ENCODE results near the gene KANK4. TPM values are rescaled to one million over a fixed set of nuclear protein-coding genes. Genes with fewer than 3 reads are reported as not detected.

KANK4 gene
- total and polyA plus RNA-seq, 5 donors, result 0.09 to 0.39 (median 0.20) TPM; not detected in 1

DNA sequence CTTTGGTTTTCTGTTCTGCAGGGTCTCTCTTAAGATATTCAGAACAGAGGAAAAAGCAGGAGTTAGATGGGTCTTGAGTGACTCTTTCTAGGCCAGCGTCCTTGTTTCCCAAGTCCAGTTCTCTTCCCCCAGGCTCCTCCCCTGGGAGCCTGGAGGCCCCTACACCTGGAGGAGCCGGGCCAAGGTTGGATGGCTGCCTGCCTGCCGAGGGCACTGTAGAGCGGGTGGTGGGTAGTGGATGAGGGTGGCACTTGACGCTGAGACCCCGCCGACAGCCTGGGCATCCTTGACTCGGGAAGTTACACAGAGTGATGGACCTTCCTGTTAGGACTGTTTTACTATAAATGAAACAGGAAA is 17.4 kb upstream of the KANK4 start:
- DNase-seq (peak in 1 of 3 donors; percentile 64), ATAC-seq (no peak)
- no peak overlapping the region for H3K4me3 ChIP-seq (ENCODE audit: low read length)
- intact Hi-C loops (cut with DNase I), result no loop called here
- H3K9me3 ChIP-seq (ENCODE audit: control insufficient read depth, low read length), result no peaks in the 10 kb centered on the region
- no peak overlapping the region for H3K27ac ChIP-seq (ENCODE audit: low read length)
- WGBS, result 68% methylated on average over 8 of the region's 8 CpGs
- no peaks in the 10 kb centered on the region for H3K27me3 ChIP-seq (ENCODE audit: control insufficient read depth, insufficient read depth)
- H3K4me1 ChIP-seq (ENCODE audit: control insufficient read depth, insufficient read depth, low read length), result peaks cover 13% of the 10 kb centered on the region

DNA sequence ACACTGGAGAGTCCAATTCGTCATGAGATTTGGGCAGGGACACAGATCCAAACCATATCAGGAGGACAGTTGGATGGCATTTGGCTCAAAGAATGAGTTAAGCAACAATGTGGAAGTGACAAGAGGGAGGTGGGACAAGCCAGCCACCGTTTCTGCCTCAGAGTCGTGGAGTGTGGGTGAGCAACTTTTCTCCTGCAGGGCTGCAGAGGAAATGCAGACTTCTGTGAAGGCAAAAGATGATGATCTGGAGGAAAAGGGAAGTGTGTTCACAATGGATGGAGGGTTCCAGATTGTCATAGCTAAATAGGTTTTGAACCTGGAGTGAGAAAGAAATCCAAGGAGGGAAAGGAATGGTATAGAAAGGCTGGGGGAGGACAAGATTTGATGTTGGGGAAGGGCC is 16.4 kb upstream of the KANK4 start:
- Histone ChIP-seq H3K4me3 (ENCODE audit: low read length) (no peak overlapping the region), H3K4me1 (ENCODE audit: control insufficient read depth, insufficient read depth, low read length) (peaks cover 13% of the 10 kb centered on the region), H3K9me3 (ENCODE audit: control insufficient read depth, low read length) (no peaks in the 10 kb centered on the region), H3K27me3 (ENCODE audit: control insufficient read depth, insufficient read depth) (no peaks in the 10 kb centered on the region), H3K27ac (ENCODE audit: low read length) (no peak overlapping the region)
- intact Hi-C loops (cut with DNase I), result no loop called here
- 31% methylated on average over 3 of the region's 3 CpGs for WGBS
- DNase-seq, result no peak
- no peak for ATAC-seq

DNA sequence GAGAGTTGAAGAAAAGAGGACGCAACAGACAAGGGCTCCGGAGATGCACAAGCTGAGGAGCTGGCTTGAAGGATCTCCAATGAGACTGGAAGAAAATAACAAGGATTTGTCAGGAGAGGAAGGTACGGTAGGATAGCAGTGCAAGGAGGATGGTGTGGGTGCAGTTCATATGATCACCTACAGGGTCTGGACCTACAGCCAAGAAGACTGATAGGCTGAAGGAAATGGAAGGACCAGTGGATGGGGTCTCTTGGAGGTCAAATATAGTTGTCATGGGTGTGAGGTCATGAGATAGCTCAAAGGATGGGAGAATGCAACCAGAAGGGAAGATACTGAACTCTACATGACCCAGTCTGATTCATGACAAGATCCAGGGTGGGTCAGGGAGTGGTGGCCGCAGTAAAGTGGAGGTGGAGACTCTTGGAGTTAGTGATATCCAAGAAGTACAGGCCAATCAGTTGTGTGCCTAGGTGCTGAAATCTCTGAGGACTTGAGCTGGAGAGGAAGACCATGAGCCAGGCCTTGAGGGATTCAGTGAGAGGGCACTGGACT is 15.3 kb upstream of the KANK4 start:
- Histone ChIP-seq H3K9me3 (ENCODE audit: control insufficient read depth, low read length) (no peaks in the 10 kb centered on the region), H3K27me3 (ENCODE audit: control insufficient read depth, insufficient read depth) (no peaks in the 10 kb centered on the region), H3K4me1 (ENCODE audit: control insufficient read depth, insufficient read depth, low read length) (peaks cover 13% of the 10 kb centered on the region), H3K27ac (ENCODE audit: low read length) (no peak overlapping the region), H3K4me3 (ENCODE audit: low read length) (no peak overlapping the region)
- intact Hi-C loops (cut with DNase I), result no loop called here
- ATAC-seq (no peak), DNase-seq (no peak)
- WGBS, result 96% methylated on average over 4 of the region's 4 CpGs

DNA sequence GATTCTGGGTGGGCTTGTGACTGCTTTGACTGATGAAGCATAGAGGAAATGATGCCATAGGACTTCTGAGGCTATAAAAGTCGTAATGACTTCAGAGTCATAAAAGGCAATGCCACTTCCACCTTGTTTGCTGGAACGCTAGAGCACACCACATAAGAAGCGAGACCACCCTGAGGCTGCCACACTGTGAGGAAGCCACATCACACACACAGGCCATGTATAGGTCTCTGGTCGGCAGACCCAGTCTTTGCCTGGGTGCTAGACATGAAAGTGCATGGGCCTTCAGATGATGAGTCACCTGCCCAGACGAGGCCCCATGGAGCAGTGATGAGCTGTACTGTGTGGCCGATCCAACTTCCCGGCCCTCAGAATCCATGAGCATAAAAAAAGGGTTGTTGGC is 14.2 kb upstream of the KANK4 start:
- H3K27me3 ChIP-seq (ENCODE audit: control insufficient read depth, insufficient read depth), result no peaks in the 10 kb centered on the region
- intact Hi-C loops (cut with DNase I), result no loop called here
- no peak for DNase-seq
- H3K4me1 ChIP-seq (ENCODE audit: control insufficient read depth, insufficient read depth, low read length), result peaks cover 13% of the 10 kb centered on the region
- H3K27ac ChIP-seq (ENCODE audit: low read length), result no peak overlapping the region
- H3K9me3 ChIP-seq (ENCODE audit: control insufficient read depth, low read length), result no peaks in the 10 kb centered on the region
- 89% methylated on average over 7 of the region's 7 CpGs for WGBS
- no peak overlapping the region for H3K4me3 ChIP-seq (ENCODE audit: low read length)
- ATAC-seq, result no peak

DNA sequence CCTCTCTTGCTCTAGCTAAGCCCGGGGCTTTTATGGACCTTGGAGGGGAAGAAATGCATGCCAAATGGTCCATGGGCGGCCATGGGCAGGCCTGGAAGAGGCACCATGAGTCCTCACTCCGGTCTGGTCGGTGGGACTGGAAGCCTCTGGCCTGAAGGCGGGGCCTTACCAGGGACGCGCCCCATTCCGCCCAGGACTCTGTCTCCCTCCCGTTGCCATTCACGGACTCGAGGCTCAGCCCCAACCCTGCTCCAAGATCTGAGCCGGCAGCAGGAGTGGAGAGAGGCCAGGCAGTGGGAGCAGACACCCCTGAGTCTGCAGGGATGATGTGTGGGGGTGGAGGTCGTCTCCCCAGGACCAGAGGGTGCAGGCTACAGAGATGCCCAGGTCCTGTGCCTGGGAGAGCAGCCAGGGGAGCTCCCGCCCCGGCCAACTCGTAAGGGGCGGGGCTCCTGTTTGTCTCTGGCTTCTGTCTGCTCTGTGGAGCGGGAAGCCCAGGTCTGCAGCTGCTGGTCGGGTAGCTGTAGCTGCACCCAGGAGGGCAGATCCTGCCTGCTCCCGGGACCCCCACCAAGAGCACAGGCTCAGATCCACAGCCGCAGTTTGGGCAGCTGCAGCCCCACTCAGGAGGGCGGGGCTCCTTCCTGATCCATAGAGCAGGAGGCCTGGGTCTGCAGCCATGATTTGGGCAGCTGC is 8.3 kb upstream of the KANK4 start:
- H3K4me3 ChIP-seq (ENCODE audit: low read length), result no peak overlapping the region
- ATAC-seq (no peak), DNase-seq (no peak)
- 75% methylated on average over 22 of the region's 22 CpGs for WGBS
- intact Hi-C loops (cut with DNase I), result no loop called here
- no peaks in the 10 kb centered on the region for H3K4me1 ChIP-seq (ENCODE audit: control insufficient read depth, insufficient read depth, low read length)
- H3K27ac ChIP-seq (ENCODE audit: low read length), result no peak overlapping the region
- H3K27me3 ChIP-seq (ENCODE audit: control insufficient read depth, insufficient read depth), result no peaks in the 10 kb centered on the region
- no peaks in the 10 kb centered on the region for H3K9me3 ChIP-seq (ENCODE audit: control insufficient read depth, low read length)

DNA sequence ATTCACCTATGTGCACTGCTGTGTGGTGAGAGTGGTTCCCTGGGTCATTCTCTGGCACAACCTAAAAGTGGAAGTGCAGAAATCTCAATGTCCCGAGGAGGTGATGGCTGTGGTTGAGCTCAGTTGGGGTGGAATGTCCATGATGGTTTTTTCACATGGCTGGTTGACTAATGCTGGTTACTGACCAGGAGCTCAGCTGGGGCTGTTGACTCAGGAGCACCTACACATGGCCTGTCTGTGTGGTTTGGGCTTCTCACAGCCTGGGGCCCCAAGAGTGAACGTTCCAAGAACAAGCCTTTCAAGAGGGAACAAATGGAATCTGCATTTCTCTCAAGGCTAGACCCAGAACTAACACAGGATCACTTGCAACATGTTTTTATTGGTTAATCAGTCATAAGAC is 6.4 kb upstream of the KANK4 start:
- ATAC-seq, result no peak
- 66% methylated on average over 2 of the region's 2 CpGs for WGBS
- Histone ChIP-seq H3K27me3 (ENCODE audit: control insufficient read depth, insufficient read depth) (no peaks in the 10 kb centered on the region), H3K4me1 (ENCODE audit: control insufficient read depth, insufficient read depth, low read length) (no peaks in the 10 kb centered on the region), H3K4me3 (ENCODE audit: low read length) (no peak overlapping the region), H3K27ac (ENCODE audit: low read length) (no peak overlapping the region), H3K9me3 (ENCODE audit: control insufficient read depth, low read length) (no peaks in the 10 kb centered on the region)
- intact Hi-C loops (cut with DNase I), result no loop called here
- no peak for DNase-seq

DNA sequence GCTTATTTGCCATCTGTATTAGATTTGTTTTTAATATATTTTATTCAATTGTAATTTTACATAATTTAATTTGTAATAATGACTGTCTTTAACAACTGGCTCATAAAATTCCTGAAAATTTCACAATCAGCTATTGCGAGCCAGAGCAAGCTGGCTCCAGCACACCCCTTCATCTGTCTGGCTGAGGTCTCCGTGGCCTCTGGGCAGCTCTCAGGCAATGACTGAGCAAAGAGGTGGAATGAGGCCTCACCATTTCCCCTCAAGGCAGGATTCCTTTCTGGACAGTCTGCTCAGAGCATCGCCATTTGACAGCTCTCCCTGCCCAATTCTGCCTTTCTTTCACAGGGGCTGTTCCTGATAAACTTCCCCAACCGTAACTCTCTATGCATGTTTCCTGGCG is 5.8 kb upstream of the KANK4 start:
- DNase-seq, result peak; percentile 46 to 73 (median 57)
- no peaks in the 10 kb centered on the region for H3K4me1 ChIP-seq (ENCODE audit: control insufficient read depth, insufficient read depth, low read length)

DNA sequence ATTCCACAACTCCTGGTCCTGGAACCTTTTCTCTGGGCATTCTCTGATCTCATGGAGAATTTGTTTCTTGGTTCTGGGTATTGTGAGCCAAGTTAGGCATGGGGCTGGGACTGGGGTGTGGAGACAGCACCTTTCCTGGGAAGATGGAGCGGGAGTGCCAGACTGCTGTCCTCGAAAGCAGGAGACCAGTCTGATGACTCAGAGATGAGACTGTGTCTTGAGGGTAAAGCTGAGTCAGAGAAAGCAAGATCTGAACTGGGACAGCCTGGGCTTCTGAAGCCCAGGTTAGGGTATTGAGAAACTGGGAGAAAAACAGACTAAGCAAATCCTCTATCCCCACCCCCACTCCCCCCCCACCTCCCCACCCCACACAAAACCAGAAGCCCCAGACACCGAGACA is 2.2 kb upstream of the KANK4 start:
- Histone ChIP-seq H3K4me1 (ENCODE audit: control insufficient read depth, insufficient read depth, low read length) (no peaks in the 10 kb centered on the region), H3K27me3 (ENCODE audit: control insufficient read depth, insufficient read depth) (no peaks in the 10 kb centered on the region), H3K9me3 (ENCODE audit: control insufficient read depth, low read length) (no peaks in the 10 kb centered on the region), H3K27ac (ENCODE audit: low read length) (no peak overlapping the region), H3K4me3 (ENCODE audit: low read length) (no peak overlapping the region)
- WGBS, result 78% methylated on average over 3 of the region's 3 CpGs
- DNase-seq (no peak), ATAC-seq (no peak)
- intact Hi-C loops (cut with DNase I), result no loop called here

More for the DNA sequence above, 5.8 kb upstream of the KANK4 start:
- Histone ChIP-seq H3K4me3 (ENCODE audit: low read length) (no peak overlapping the region), H3K27me3 (ENCODE audit: control insufficient read depth, insufficient read depth) (no peaks in the 10 kb centered on the region), H3K9me3 (ENCODE audit: control insufficient read depth, low read length) (no peaks in the 10 kb centered on the region), H3K27ac (ENCODE audit: low read length) (no peak overlapping the region)
- WGBS, result 59% methylated on average over 5 of the region's 5 CpGs
- peak; percentile 74 to 84 for ATAC-seq
- intact Hi-C loops (cut with DNase I), result no loop called here

DNA sequence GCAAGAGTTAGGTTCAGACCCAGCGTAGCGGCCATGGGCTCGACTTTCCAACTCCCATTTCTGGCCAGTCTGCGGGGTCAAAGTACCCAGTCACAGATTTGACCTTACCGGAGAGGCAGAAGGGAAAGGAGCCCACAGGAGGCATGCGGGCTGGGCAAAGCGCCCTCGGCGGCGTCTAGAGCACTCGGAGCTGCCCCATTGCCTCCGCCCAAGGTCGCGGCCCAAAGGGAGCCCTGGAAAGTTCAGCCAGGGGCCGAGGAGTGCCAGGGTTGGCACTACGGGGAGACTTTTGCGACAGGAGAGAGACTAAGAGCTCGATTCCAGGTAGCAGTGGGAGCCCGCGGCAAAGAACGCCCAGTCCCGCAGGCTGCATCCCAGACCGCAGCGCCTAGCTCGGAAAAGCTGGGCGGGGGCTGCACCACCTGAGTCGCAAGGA is 896 bp downstream of the KANK4 start:
- intact Hi-C loops (cut with DNase I), result no loop called here
- DNase-seq (peak in 2 of 3 donors; percentile 39 to 44), ATAC-seq (peak in 1 of 2 donors; percentile 39)
- no peaks in the 10 kb centered on the region for H3K9me3 ChIP-seq (ENCODE audit: control insufficient read depth, low read length)
- H3K27me3 ChIP-seq (ENCODE audit: control insufficient read depth, insufficient read depth), result no peaks in the 10 kb centered on the region
- H3K4me3 ChIP-seq (ENCODE audit: low read length), result peak overlapping the region; percentile 62
- H3K27ac ChIP-seq (ENCODE audit: low read length), result no peak overlapping the region
- 25% methylated on average over 27 of the region's 27 CpGs for WGBS
- H3K4me1 ChIP-seq (ENCODE audit: control insufficient read depth, insufficient read depth, low read length), result no peaks in the 10 kb centered on the region

DNA sequence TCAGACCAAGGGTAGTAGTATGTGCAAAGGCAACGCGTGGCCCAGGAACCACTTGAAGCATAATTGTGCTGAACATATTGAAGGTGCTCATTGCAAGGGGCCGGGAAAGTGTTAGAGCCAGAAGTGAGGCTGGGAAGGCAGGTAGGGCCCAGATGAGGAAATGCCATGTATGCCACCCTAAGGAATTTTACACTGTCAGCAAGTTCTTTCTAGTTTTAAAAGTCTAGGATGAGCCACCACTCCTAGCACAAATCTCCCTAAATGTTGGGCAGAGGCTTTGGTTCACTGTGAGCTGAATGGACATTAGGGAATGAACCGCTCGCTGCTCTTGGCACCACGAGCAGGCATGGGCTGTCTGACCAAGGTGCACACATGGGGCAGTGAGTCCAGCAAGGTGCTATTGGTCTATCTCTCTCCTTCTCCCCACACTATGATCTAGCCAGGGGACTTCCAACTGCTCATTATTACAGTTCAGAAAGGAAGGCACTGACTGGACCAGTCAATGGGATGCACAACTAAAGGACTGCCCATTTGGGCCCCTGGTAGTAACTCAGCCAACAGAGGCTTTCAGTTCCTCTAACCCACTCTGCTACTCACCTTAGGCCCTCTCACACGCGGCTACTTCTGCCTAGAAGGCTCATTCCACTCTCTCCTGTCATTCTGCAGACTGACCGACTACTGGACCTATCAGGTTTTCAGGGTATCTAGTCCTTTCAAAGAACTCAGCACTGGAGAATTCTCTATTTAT is 2.0 kb downstream of the KANK4 start:
- ATAC-seq, result no peak
- intact Hi-C loops (cut with DNase I), result no loop called here
- DNase-seq, result no peak

DNA sequence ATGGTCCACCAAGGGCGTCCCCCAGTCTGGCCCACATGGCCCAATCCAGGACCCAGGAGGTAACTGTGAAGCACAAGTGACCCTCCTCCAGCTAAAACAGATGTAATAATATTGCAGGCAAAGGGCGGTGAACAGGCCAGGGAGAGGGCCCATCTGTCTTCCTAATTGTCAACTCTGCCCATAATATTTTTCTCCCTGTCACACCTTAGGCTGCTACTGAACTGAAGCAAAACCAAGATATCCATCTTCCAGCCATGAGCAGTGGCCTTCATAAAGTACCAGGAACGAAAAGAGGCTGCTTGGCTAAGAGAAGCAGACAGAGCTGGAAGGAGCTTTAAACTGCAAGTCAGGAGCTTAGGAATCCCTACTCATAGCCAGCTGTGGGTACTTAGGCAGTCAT is 3.1 kb downstream of the KANK4 start:
- no peak overlapping the region for H3K27ac ChIP-seq (ENCODE audit: low read length)
- no peaks in the 10 kb centered on the region for H3K9me3 ChIP-seq (ENCODE audit: control insufficient read depth, low read length)
- DNase-seq (no peak), ATAC-seq (no peak)
- no peak overlapping the region for H3K4me3 ChIP-seq (ENCODE audit: low read length)
- intact Hi-C loops (cut with DNase I), result no loop called here
- no peaks in the 10 kb centered on the region for H3K4me1 ChIP-seq (ENCODE audit: control insufficient read depth, insufficient read depth, low read length)
- 82% methylated on average over 3 of the region's 3 CpGs for WGBS
- H3K27me3 ChIP-seq (ENCODE audit: control insufficient read depth, insufficient read depth), result no peaks in the 10 kb centered on the region

More for the DNA sequence above, 2.0 kb downstream of the KANK4 start:
- Histone ChIP-seq H3K27ac (ENCODE audit: low read length) (no peak overlapping the region), H3K9me3 (ENCODE audit: control insufficient read depth, low read length) (no peaks in the 10 kb centered on the region), H3K4me3 (ENCODE audit: low read length) (no peak overlapping the region), H3K27me3 (ENCODE audit: control insufficient read depth, insufficient read depth) (no peaks in the 10 kb centered on the region), H3K4me1 (ENCODE audit: control insufficient read depth, insufficient read depth, low read length) (no peaks in the 10 kb centered on the region)
- WGBS, result 93% methylated on average over 9 of the region's 9 CpGs
